NCI-H187 treated with DMSO at 0.1 percent for 48 hours (cell line): ENCODE measurements around the gene CDKL5.
A peak's percentile ranks its signal among the peaks of the same experiment; 100 is the strongest.
"Not testable (repeated sequence)": the region's sequence is repeated elsewhere in the genome, so short reads cannot be mapped to it uniquely, and the experiment has no call there.

Source experiments
- DNase-seq: peaks from one replicate; lab custom pipeline; 2025; lab: John Stamatoyannopoulos, UW

Gene CDKL5

GRCh38 chrX:18575744-18576143, 150.3 kb downstream of the CDKL5 start:
- no peak for DNase-seq

- DNase-seq = no peak
Measured at GRCh38 chrX:18577400-18577799, 152.0 kb downstream of the CDKL5 start.

GRCh38 chrX:18578546-18578945, 153.1 kb downstream of the CDKL5 start:
- DNase-seq = no peak

- no peak for DNase-seq
Measured at GRCh38 chrX:18579495-18579894, 154.1 kb downstream of the CDKL5 start.

- no peak for DNase-seq
Measured at GRCh38 chrX:18582910-18583493, 157.6 kb downstream of the CDKL5 start.

GRCh38 chrX:18589292-18589691, 163.9 kb downstream of the CDKL5 start:
- not testable (repeated sequence) for DNase-seq

GRCh38 chrX:18591834-18592233, 166.4 kb downstream of the CDKL5 start:
- no peak for DNase-seq

GRCh38 chrX:18594079-18594478, 168.7 kb downstream of the CDKL5 start:
- DNase-seq = no peak

GRCh38 chrX:18596096-18596495, 170.7 kb downstream of the CDKL5 start:
- no peak for DNase-seq

- no peak for DNase-seq
Measured at GRCh38 chrX:18598413-18598812, 173.0 kb downstream of the CDKL5 start.

- DNase-seq = no peak
Measured at GRCh38 chrX:18607966-18608365, 182.6 kb downstream of the CDKL5 start.

GRCh38 chrX:18613930-18614639, 188.7 kb downstream of the CDKL5 start:
- no peak for DNase-seq

GRCh38 chrX:18616688-18617406, 191.4 kb downstream of the CDKL5 start:
- no peak for DNase-seq

GRCh38 chrX:18617407-18617750, 192.0 kb downstream of the CDKL5 start:
- no peak for DNase-seq

- DNase-seq = no peak
Measured at GRCh38 chrX:18619288-18619687, 193.9 kb downstream of the CDKL5 start.

GRCh38 chrX:18620349-18620748, 194.9 kb downstream of the CDKL5 start:
- no peak for DNase-seq

- no peak for DNase-seq
Measured at GRCh38 chrX:18624599-18624998, 199.2 kb downstream of the CDKL5 start.

- no peak for DNase-seq
Measured at GRCh38 chrX:18630934-18631333, 205.5 kb downstream of the CDKL5 start.

- DNase-seq = no peak
Measured at GRCh38 chrX:18638398-18638797, 213.0 kb downstream of the CDKL5 start.

GRCh38 chrX:18639280-18639679, 213.9 kb downstream of the CDKL5 start:
- DNase-seq = no peak

GRCh38 chrX:18640686-18641085, 215.3 kb downstream of the CDKL5 start:
- DNase-seq = peak; percentile 58

- no peak for DNase-seq
Measured at GRCh38 chrX:18643243-18643642, 217.8 kb downstream of the CDKL5 start.

GRCh38 chrX:18643853-18644252, 218.4 kb downstream of the CDKL5 start:
- DNase-seq = no peak
